HepG2 (cell line): ENCODE measurements around the gene AKAP8L.

Experiments
- BRCA1 ChIP-seq: sonication (generic); formaldehyde crosslinking; IDR thresholded peaks from 2 replicates; pipeline ENCODE4 v1.4.0; 2020; ENCODE audit warnings: missing genetic modification reagents
- CTCF ChIP-seq: sonication (generic); formaldehyde crosslinking; IDR thresholded peaks from 2 replicates; pipeline ENCODE4 v1.5.0; 2020; ENCODE audit warnings: mild to moderate bottlenecking, missing genetic modification reagents, moderate library complexity
- STAG1 ChIP-seq: sonication (generic); formaldehyde crosslinking; IDR thresholded peaks from 2 replicates; pipeline ENCODE4 v1.4.0; 2020; ENCODE audit warnings: missing genetic modification reagents
- ZNF784 ChIP-seq: sonication (generic); formaldehyde crosslinking; IDR thresholded peaks from 2 replicates; pipeline ENCODE4 v1.5.1; 2020; ENCODE audit warnings: missing genetic modification reagents, mild to moderate bottlenecking, borderline replicate concordance

- TF ChIP-seq ZNF784 (CRISPR knock-in tag) (no peak), CTCF (no peak), BRCA1 (CRISPR knock-in tag) (no peak), STAG1 (no peak)
These were observed 39.1 kb upstream of the AKAP8L start for GRCh38 chr19:15457701-15458484.
